GM12892 (cell line): Measurements from ENCODE around the gene FAM163B.

Source experiments
- POLR2A ChIP-seq: IDR thresholded peaks from 2 replicates; pipeline ENCODE4 v1.6.1; 2011; ENCODE audit warnings: low read depth, low read length, control low read depth
- POLR2AphosphoS5 ChIP-seq: IDR thresholded peaks from 2 replicates; pipeline ENCODE4 v1.6.1; 2011; ENCODE audit warnings: low read depth, low read length, control low read depth
- TAF1 ChIP-seq: IDR thresholded peaks from 2 replicates; pipeline ENCODE4 v1.6.1; 2011; ENCODE audit warnings: low read depth, mild to moderate bottlenecking, control low read depth, low read length, borderline replicate concordance

GRCh38 chr9:133622555-133622954 is 13.4 kb upstream of the FAM163B start:
- TF ChIP-seq POLR2AphosphoS5 (no peak), POLR2A (no peak), TAF1 (no peak)
